ENCODE data around the gene PUM1. TPM values are rescaled to one million over a fixed set of nuclear protein-coding genes. Genes with fewer than 3 reads are reported as not detected.

Gene PUM1
- total RNA-seq, 1 donor from 2014 or later, result 105 TPM

GRCh38 chr1:31022259-31022658 is 43.3 kb downstream of the PUM1 start:
- Mint-ChIP-seq H3K36me3 (ENCODE audit: low read depth) (peaks cover 4% of the 10 kb centered on the region), H3K9me3 (ENCODE audit: low read depth) (no peaks in the 10 kb centered on the region), H3K4me1 (ENCODE audit: low read depth) (peaks cover 53% of the 10 kb centered on the region), H3K27me3 (ENCODE audit: low read depth) (no peaks in the 10 kb centered on the region), H3K27ac (ENCODE audit: unreplicated experiment) (no peak overlapping the region), H3K4me3 (ENCODE audit: unreplicated experiment) (no peak overlapping the region)
- TF ChIP-seq CTCF (IDR thresholded peaks at IDR 0.05), result no peak
- no peak for DNase-seq (ENCODE audit: low spot score)

- Mint-ChIP-seq H3K4me1 (ENCODE audit: low read depth) (peaks cover 58% of the 10 kb centered on the region), H3K27ac (ENCODE audit: unreplicated experiment) (peak overlapping the region; percentile 49), H3K4me3 (ENCODE audit: unreplicated experiment) (no peak overlapping the region), H3K27me3 (ENCODE audit: low read depth) (no peaks in the 10 kb centered on the region), H3K9me3 (ENCODE audit: low read depth) (no peaks in the 10 kb centered on the region), H3K36me3 (ENCODE audit: low read depth) (peaks cover 2% of the 10 kb centered on the region)
- TF ChIP-seq CTCF (IDR thresholded peaks at IDR 0.05), result no peak
- DNase-seq (ENCODE audit: low spot score), result no peak
These were observed 45.3 kb downstream of the PUM1 start for GRCh38 chr1:31020007-31020790.

- no peak for TF ChIP-seq CTCF (IDR thresholded peaks at IDR 0.05)
- Mint-ChIP-seq H3K4me1 (ENCODE audit: low read depth) (peaks cover 50% of the 10 kb centered on the region), H3K27me3 (ENCODE audit: low read depth) (no peaks in the 10 kb centered on the region), H3K36me3 (ENCODE audit: low read depth) (peaks cover 2% of the 10 kb centered on the region), H3K27ac (ENCODE audit: unreplicated experiment) (no peak overlapping the region), H3K9me3 (ENCODE audit: low read depth) (no peaks in the 10 kb centered on the region), H3K4me3 (ENCODE audit: unreplicated experiment) (no peak overlapping the region)
- DNase-seq (ENCODE audit: low spot score), result no peak
These were observed 46.1 kb downstream of the PUM1 start for GRCh38 chr1:31019401-31019800.

- Mint-ChIP-seq H3K9me3 (ENCODE audit: low read depth) (no peaks in the 10 kb centered on the region), H3K27ac (ENCODE audit: unreplicated experiment) (no peak overlapping the region), H3K36me3 (ENCODE audit: low read depth) (peaks cover 2% of the 10 kb centered on the region), H3K27me3 (ENCODE audit: low read depth) (no peaks in the 10 kb centered on the region), H3K4me3 (ENCODE audit: unreplicated experiment) (no peak overlapping the region), H3K4me1 (ENCODE audit: low read depth) (peaks cover 56% of the 10 kb centered on the region)
- no peak for TF ChIP-seq CTCF (IDR thresholded peaks at IDR 0.05)
- no peak for DNase-seq (ENCODE audit: low spot score)
These were observed 48.6 kb downstream of the PUM1 start for GRCh38 chr1:31016868-31017267.

GRCh38 chr1:31013187-31013864 is 52.2 kb downstream of the PUM1 start:
- Mint-ChIP-seq H3K4me1 (ENCODE audit: low read depth) (peaks cover 53% of the 10 kb centered on the region), H3K4me3 (ENCODE audit: unreplicated experiment) (no peak overlapping the region), H3K27ac (ENCODE audit: unreplicated experiment) (no peak overlapping the region), H3K36me3 (ENCODE audit: low read depth) (no peaks in the 10 kb centered on the region), H3K9me3 (ENCODE audit: low read depth) (no peaks in the 10 kb centered on the region), H3K27me3 (ENCODE audit: low read depth) (no peaks in the 10 kb centered on the region)
- TF ChIP-seq CTCF (IDR thresholded peaks at IDR 0.05), result no peak
- DNase-seq (ENCODE audit: low spot score), result no peak

All from chondrocyte (in vitro differentiated cells).